ENCODE data around the gene LDB2.

LDB2 gene

DNA sequence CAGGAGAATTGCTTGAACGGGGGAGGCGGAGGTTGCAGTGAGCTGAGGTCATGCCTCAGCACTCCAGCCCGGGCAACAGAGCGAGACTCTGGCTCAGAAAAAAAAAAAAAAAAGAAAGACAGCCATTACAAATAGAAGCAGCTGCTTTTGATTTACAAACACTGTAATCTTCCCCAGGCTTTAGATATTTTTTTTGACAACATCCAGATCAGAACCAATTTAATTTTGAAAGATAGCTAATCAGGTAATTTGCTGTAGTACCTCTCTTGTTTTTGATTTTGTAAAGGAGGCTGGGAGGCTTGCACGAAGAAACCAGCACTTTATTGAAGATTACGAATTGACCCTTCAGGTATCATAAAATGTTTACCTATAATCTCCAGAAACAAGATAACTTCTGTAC is 107.0 kb downstream of the LDB2 start:
- H3K27me3 Mint-ChIP-seq (ENCODE audit: low read depth, poor library complexity), result no peaks in the 10 kb centered on the region

DNA sequence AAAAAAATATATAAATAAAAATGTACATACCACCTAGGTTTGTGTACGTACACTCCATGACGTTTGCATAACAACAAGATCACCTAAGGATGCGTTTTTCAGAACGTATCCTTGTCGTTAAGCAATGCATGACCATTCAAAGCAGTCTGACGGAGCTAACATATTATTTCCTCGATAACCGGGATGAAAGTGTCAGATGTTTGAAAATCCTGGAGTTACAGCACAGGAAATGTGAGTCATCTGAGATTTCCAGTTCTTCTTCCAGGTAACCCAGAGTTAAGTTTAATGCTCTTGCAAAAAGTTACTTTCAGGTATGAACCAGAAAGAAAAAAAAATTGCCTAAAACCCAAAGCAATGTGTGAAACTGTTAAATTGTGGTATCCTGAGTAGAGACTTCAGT is 107.9 kb downstream of the LDB2 start:
- no peak for DNase-seq
- TF ChIP-seq, protein P1, sequence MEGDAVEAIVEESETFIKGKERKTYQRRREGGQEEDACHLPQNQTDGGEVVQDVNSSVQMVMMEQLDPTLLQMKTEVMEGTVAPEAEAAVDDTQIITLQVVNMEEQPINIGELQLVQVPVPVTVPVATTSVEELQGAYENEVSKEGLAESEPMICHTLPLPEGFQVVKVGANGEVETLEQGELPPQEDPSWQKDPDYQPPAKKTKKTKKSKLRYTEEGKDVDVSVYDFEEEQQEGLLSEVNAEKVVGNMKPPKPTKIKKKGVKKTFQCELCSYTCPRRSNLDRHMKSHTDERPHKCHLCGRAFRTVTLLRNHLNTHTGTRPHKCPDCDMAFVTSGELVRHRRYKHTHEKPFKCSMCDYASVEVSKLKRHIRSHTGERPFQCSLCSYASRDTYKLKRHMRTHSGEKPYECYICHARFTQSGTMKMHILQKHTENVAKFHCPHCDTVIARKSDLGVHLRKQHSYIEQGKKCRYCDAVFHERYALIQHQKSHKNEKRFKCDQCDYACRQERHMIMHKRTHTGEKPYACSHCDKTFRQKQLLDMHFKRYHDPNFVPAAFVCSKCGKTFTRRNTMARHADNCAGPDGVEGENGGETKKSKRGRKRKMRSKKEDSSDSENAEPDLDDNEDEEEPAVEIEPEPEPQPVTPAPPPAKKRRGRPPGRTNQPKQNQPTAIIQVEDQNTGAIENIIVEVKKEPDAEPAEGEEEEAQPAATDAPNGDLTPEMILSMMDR (IDR thresholded peaks at IDR 0.05), result no peak
- Mint-ChIP-seq H3K4me1 (peaks cover 25% of the 10 kb centered on the region), H3K9me3 (no peaks in the 10 kb centered on the region), H3K27ac (no peak overlapping the region), H3K4me3 (no peak overlapping the region), H3K36me3 (ENCODE audit: low read depth) (no peaks in the 10 kb centered on the region), H3K27me3 (ENCODE audit: low read depth, poor library complexity) (peaks cover 2% of the 10 kb centered on the region)

More for the DNA sequence above, 107.0 kb downstream of the LDB2 start:
- H3K4me1 Mint-ChIP-seq, result peaks cover 24% of the 10 kb centered on the region
- no peak for DNase-seq
- no peak overlapping the region for H3K27ac Mint-ChIP-seq
- TF ChIP-seq, protein P1 (IDR thresholded peaks at IDR 0.05), result no peak
- no peaks in the 10 kb centered on the region for H3K36me3 Mint-ChIP-seq (ENCODE audit: low read depth)
- no peaks in the 10 kb centered on the region for H3K9me3 Mint-ChIP-seq
- no peak overlapping the region for H3K4me3 Mint-ChIP-seq

DNA sequence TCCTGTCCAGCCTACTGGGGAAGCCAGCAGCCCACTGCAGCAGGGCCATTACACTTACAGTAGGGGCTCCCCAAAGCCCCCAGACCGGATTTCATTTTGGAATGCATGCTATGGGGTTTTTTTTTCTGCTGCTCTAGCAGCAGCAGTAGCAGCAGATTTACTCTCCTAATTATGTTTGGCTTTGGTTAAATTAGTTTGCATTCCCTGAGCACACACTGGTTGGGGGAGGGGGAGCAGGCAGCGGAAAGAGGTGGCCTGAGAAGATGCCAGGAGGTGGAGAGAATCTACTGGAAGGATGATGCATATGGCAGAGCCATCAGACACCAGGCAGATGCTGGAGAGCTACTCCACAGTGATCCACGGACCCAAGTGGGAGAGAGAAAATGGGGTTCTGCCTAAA is 109.6 kb downstream of the LDB2 start:
- Mint-ChIP-seq H3K4me1 (peaks cover 23% of the 10 kb centered on the region), H3K9me3 (no peaks in the 10 kb centered on the region), H3K27ac (no peak overlapping the region), H3K4me3 (no peak overlapping the region), H3K27me3 (ENCODE audit: low read depth, poor library complexity) (peaks cover 6% of the 10 kb centered on the region), H3K36me3 (ENCODE audit: low read depth) (peaks cover 4% of the 10 kb centered on the region)
- no peak for DNase-seq
- TF ChIP-seq, protein P1 (IDR thresholded peaks at IDR 0.05), result no peak

GRCh38 chr4:16785793-16786527 is 112.5 kb downstream of the LDB2 start:
- Mint-ChIP-seq H3K4me3 (no peak overlapping the region), H3K4me1 (peaks cover 30% of the 10 kb centered on the region), H3K27me3 (ENCODE audit: low read depth, poor library complexity) (peaks cover 6% of the 10 kb centered on the region), H3K36me3 (ENCODE audit: low read depth) (peaks cover 14% of the 10 kb centered on the region), H3K27ac (no peak overlapping the region), H3K9me3 (no peaks in the 10 kb centered on the region)
- TF ChIP-seq, protein P1 (IDR thresholded peaks at IDR 0.05), result no peak
- DNase-seq, result no peak

DNA sequence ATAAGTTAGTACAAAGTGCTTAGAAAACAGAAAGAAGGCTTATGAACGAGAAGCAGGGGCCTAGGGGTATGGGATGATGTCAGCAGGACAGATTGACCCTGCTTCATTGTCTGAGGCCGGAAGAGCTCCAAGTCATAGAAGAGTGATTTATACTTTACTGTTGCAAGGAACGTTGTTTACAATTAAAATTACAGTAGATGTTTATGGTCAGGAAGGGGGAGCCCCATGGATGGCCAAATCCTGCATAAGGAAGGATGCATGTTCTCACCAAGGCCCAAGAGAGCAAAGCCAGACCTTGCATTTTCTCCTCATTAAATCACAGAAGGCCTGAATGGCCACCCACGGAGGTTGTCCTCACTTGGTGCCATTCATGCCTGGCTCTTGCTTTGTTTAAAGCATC is 115.3 kb downstream of the LDB2 start:
- peaks cover 19% of the 10 kb centered on the region for H3K36me3 Mint-ChIP-seq (ENCODE audit: low read depth)
- no peak for DNase-seq
- no peak overlapping the region for H3K27ac Mint-ChIP-seq
- no peaks in the 10 kb centered on the region for H3K9me3 Mint-ChIP-seq
- H3K27me3 Mint-ChIP-seq (ENCODE audit: low read depth, poor library complexity), result peaks cover 6% of the 10 kb centered on the region
- peaks cover 16% of the 10 kb centered on the region for H3K4me1 Mint-ChIP-seq
- TF ChIP-seq, protein P1 (IDR thresholded peaks at IDR 0.05), result no peak
- H3K4me3 Mint-ChIP-seq, result no peak overlapping the region

Data from nephron progenitor cell (in vitro differentiated cells).